ENCODE data around the gene TLX2.

GRCh38 chr2:74522516-74522915, 8.3 kb downstream of the TLX2 start:
- TF ChIP-seq CTCF (IDR thresholded peaks at IDR 0.05), result no peak
- no peak for TF ChIP-seq POLR2A (IDR thresholded peaks at IDR 0.05)
